Activated T-cell treated with anti-CD3 and anti-CD28 coated beads for 24 hours (primary cell): ENCODE measurements around the gene KCNMB1.

ENCODE experiments used
- DNase-seq: peaks from one replicate; pipeline ENCODE4 v3.0.0-alpha.2; 2020; ENCODE audit warnings: low read depth

Gene KCNMB1

GRCh38 chr5:170339780-170340167 lies 49.4 kb downstream of the KCNMB1 start:
- DNase-seq, result no peak

GRCh38 chr5:170338933-170339779 lies 50.0 kb downstream of the KCNMB1 start:
- DNase-seq, result peak; percentile 52

GRCh38 chr5:170338291-170338690 lies 50.9 kb downstream of the KCNMB1 start:
- no peak for DNase-seq

GRCh38 chr5:170337045-170337733 lies 52.0 kb downstream of the KCNMB1 start:
- no peak for DNase-seq

- DNase-seq, result no peak
Observed at GRCh38 chr5:170336065-170336464, 53.1 kb downstream of the KCNMB1 start.

GRCh38 chr5:170334626-170335025 lies 54.5 kb downstream of the KCNMB1 start:
- no peak for DNase-seq

GRCh38 chr5:170333161-170333910 lies 55.8 kb downstream of the KCNMB1 start:
- peak; percentile 48 for DNase-seq

- DNase-seq, result no peak
Observed at GRCh38 chr5:170332058-170332457, 57.1 kb downstream of the KCNMB1 start.

- DNase-seq, result no peak
Observed at GRCh38 chr5:170330568-170331054, 58.6 kb downstream of the KCNMB1 start.

- no peak for DNase-seq
Observed at GRCh38 chr5:170329524-170329923, 59.6 kb downstream of the KCNMB1 start.

- DNase-seq, result no peak
Observed at GRCh38 chr5:170327829-170328228, 61.3 kb downstream of the KCNMB1 start.

GRCh38 chr5:170327168-170327567 lies 62.0 kb downstream of the KCNMB1 start:
- DNase-seq, result no peak
